Measurements from ENCODE around the gene PCDH19.

- TF ChIP-seq POLR2AphosphoS5 (IDR thresholded peaks at IDR 0.05; ENCODE audit: low read length) (no peak), TAF1 (IDR thresholded peaks at IDR 0.05; ENCODE audit: borderline replicate concordance, low read depth, low read length) (no peak), MAX (IDR thresholded peaks at IDR 0.05; ENCODE audit: low read depth, low read length) (no peak), CTCF (IDR thresholded peaks at IDR 0.05 in 2 of 3, conservative IDR thresholded peaks at IDR 0.05 in 1 of 3; ENCODE audit: control insufficient read depth in 2 of 3, extremely low read depth in 1 of 3, insufficient read depth in 1 of 3, low read depth in 3 of 3, low read length in 3 of 3) (no peak), FOS (IDR thresholded peaks at IDR 0.05; ENCODE audit: borderline replicate concordance, extremely low read depth, insufficient read length) (no peak), GABPA (IDR thresholded peaks at IDR 0.05; ENCODE audit: low read depth) (no peak), TCF12 (IDR thresholded peaks at IDR 0.05; ENCODE audit: low read depth, low read length) (no peak), RFX5 (IDR thresholded peaks at IDR 0.05; ENCODE audit: low read depth, low read length) (no peak), YY1 (IDR thresholded peaks at IDR 0.05; ENCODE audit: low read depth, low read length) (no peak), ZZZ3 (IDR thresholded peaks at IDR 0.05; ENCODE audit: control insufficient read depth, insufficient read length, low read depth) (no peak), JUNB (IDR thresholded peaks at IDR 0.05) (no peak), POLR2A (IDR thresholded peaks at IDR 0.05; ENCODE audit: low read depth, low read length) (no peak), BMI1 (IDR thresholded peaks at IDR 0.05; ENCODE audit: borderline replicate concordance) (no peak)
Observed at GRCh38 chrX:100299559-100299958, 110.5 kb downstream of the PCDH19 start.

Measured in GM12878 (cell line).